HG02970 (cell line): ENCODE measurements around the gene SPACA4.
"Not testable (repeated sequence)": the region's sequence is repeated elsewhere in the genome, so short reads cannot be mapped to it uniquely, and the experiment has no call there.

ENCODE experiments used
- ATAC-seq: cut with Tn5 transposase; IDR thresholded peaks from one replicate; pipeline ENCODE4 v1.9.1; 2021; ENCODE audit warnings: mild to moderate bottlenecking, moderate library complexity, moderate number of reproducible peaks; ENCODE audit not compliant: unreplicated experiment, low FRiP score

SPACA4 gene

GRCh38 chr19:48606463-48607358, at the start of gene SPACA4:
TSS of gene SPACA4 (plus strand) at chr19:48606742. CDS start at chr19:48606979, 237 bp downstream.
- ATAC-seq: no peak

DNA sequence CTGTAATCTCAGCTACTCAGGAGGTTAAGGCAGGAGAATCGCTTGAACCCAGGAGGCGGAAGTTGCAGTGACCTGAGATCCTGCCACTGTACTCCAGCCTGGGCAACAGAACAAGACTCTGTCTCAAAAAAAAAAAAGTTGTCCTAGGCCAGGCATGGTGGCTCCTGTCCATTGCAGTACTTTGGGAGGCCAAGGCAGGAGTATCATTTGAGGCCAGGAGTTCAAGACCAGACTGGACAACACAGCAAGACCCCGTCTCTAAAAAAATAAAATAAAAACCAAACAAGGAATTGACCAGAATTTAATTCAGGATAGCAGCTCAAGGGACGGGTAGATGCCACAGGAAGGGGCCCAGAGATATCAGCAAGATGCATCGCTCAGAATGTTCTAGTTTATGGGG, 49.7 kb upstream of the SPACA4 start:
- no peak for ATAC-seq

DNA sequence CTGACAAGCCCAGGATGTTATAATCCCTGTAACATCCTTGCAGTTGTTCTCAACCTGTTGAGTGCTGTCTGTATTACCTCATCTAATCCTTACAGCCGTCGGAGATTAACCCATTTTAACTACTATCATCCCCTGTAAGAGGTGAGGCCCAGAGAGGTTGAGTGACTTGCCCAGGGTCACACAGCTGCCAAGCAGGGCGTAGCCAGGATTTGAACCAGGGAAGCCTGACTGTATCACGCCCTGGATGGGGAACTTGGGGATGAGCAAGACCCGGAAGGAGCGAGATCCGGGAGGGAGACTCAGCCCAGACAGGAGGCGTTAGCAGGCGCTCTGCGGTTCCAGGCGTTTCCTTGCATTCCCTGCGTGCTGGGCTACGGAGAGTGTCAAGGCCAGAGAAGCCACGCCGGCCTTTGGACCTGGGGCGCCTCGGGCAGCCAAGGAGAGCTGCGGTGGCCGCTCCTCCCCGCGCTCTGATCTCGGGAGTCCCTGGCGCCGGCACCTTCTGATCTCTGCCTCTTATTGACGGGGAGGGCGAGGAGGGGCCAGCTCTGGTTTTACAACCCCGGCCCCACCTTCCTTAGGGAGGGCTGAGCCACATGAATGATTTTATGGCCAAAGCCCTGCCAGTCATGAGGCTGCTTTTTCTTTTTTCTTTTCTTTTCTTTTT, 48.4 kb upstream of the SPACA4 start:
- ATAC-seq: no peak

DNA sequence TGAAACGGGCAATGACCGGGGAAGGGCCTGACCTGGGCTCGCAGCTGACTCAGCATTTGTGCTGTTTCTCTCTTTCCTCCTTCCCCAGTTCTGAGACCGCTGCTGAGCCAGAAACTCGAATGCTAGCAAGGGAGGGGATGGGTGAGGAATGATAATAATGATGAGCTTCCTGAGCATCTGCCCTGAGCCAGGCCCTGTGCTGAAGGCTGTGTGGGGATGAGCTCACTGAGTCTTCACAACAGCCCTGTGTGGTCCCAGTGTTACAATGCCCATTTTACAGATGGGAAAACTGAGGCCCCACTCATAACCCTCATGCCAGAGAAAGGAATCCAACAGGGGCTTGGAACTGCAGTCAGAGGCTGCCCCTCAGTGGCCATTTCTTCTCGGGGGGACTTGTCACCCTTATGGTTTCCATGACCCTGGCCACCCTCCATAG, 46.4 kb upstream of the SPACA4 start:
- no peak for ATAC-seq

DNA sequence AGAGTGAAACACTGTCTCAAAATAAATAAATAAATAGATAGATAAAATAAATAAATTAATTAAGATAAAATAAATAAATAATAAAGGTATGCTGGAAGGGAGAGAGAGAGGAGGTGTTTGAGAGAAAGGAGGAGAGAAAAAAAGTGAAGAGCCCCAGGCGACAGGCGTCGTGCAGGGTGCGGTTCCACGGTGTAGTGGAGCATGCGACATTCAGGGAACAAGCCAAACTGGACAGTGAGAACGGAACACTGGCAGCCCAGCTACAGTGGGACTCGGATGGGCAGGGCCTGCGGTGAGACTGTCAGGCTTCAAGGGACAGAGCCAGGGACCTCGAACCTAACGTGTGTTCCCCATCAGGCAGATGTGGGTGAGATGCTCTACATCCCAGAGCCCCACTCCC, 45.1 kb upstream of the SPACA4 start:
- ATAC-seq: no peak

- no peak for ATAC-seq
Observed at GRCh38 chr19:48565090-48565489, 41.5 kb upstream of the SPACA4 start.

GRCh38 chr19:48568345-48568886, 38.1 kb upstream of the SPACA4 start:
- no peak for ATAC-seq

GRCh38 chr19:48569814-48570213, 36.7 kb upstream of the SPACA4 start:
- no peak for ATAC-seq

DNA sequence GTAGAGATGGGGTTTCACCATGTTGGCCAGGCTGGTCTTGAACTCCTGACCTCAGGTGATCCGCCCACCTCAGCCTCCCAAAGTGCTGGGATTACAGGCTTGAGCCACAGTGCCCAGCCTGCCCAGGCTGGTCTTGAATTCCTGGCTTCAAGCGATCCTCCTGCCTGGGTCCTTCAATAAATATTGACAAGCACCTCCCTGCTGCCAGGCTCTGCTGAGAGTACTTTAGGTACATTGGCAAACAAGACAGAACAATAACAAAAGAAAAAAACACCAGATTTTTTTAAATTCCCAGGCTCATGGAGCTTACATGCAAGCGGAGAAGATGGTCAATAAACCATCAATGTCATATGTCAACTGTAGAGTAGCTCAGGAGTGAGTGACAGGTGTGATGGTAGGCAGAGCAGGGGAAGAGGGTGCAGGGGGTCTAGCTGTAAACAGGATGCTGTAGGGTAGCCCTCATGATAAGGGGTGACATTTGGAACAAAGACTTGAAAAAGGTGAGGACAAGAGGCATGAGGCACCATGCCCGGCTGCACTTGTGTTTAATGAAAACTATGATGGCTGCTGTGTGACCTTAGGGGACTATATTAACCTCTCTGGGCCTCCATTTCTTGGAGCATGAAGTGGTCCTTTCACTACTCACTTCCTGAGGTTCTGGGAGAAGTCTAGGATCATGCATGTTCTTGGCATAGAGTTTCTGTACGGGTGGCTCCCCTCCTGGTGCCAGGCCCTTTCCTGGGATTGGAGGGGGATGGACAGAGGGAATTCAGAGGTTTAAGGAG, 35.0 kb upstream of the SPACA4 start:
- ATAC-seq: no peak

- no peak for ATAC-seq
Observed at GRCh38 chr19:48573163-48573505, 33.4 kb upstream of the SPACA4 start.

- ATAC-seq: no peak
Observed at GRCh38 chr19:48575931-48576622, 30.5 kb upstream of the SPACA4 start.

DNA sequence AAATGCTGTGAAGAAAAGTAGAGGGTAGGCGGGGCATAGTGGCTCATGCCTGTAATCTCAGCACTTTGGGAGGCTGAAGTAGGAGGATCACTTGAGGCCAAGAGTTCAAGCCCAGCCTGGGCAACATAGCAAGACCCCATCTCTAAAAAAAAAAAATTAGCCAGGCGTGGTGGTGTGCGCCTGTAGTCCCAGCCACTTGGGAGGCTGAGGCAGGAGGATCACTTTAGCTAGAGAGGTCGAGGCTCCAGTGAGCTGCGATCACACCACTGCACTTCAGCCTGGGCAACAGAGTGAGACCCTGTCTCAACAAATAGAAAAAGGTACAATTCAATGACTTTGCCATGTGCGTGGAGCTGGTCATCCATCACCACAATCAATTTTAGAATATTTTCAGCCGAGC, 28.6 kb upstream of the SPACA4 start:
- not testable (repeated sequence) for ATAC-seq

- no peak for ATAC-seq
Observed at GRCh38 chr19:48578891-48579290, 27.7 kb upstream of the SPACA4 start.

- ATAC-seq: no peak
Observed at GRCh38 chr19:48582168-48582567, 24.4 kb upstream of the SPACA4 start.

- ATAC-seq: no peak
Observed at GRCh38 chr19:48587387-48587786, 19.2 kb upstream of the SPACA4 start.

DNA sequence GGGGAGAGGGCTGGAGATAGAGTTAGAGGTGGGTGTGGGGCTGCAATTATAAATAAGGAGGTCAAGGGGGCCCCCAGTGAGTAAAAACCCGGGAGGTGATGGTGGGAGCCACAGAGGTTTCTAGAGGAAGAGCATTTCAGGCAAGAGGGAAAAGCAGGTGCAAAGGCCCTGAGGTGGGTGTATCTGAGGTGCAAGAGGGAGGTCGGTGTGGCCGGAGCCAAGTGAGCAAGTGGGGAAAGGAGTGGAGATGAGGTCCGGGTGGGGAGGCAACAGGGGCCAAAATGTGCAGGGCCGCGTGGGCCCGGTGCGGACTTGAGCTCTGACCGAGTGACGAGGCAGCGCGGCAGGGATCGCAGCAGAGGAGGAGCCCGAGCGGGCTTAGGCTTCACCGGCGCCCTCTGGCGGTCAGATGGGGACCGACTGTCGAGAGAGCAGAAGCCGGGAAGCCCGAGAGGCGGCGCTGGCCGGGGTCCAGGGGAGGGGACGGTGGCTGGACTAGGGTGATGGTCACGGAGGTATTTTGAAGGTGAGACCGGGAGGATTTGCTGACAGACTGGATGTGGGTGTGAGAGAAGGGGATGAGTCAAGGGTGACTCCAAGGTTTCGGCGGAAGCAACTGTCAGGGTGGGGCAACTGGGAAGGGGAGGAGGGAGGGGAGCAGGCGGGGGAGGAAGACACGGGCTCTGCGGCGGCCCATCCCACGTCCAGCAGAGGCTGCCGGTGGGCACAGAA, 17.7 kb upstream of the SPACA4 start:
- no peak for ATAC-seq

DNA sequence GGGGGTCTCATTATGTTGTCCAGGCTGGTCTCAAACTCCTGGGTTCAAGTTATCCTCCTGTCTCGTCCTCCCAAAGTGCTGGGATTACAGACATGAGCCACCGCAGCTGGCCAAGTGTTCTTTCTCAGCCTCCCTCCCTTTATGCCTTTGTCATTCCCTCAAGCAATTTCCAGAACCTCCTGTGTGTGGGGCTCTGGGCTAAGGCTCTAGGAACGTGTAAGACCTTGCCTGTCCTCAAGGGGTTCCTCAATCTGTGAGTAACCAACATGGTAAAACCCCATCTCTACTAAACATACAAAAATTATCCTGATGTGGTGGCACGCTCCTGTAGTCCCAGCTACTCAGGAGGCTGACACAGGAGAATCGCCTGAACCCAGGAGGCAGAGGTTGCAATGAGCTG, 15.5 kb upstream of the SPACA4 start:
- no peak for ATAC-seq

- ATAC-seq: no peak
Observed at GRCh38 chr19:48595171-48595570, 11.4 kb upstream of the SPACA4 start.

DNA sequence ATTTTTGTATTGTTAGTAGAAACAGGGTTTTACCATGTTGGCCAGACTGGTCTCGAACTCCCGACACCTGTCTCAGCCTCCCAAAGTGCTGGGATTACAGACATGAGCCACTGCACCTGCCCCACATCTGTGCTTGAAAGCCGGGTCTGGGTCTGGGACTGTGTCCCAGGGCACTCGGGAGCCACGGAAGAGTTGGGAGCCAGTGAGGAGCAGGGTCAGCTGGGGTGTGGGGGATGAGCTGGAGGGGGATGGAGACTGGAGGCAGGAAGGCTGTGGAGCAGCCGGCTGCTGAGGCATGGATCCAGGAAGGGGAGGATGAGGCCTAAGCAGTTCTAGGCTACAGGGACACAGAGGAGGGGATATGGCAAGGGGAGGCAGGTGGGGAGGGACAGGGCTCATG, 10.7 kb upstream of the SPACA4 start:
- no peak for ATAC-seq

DNA sequence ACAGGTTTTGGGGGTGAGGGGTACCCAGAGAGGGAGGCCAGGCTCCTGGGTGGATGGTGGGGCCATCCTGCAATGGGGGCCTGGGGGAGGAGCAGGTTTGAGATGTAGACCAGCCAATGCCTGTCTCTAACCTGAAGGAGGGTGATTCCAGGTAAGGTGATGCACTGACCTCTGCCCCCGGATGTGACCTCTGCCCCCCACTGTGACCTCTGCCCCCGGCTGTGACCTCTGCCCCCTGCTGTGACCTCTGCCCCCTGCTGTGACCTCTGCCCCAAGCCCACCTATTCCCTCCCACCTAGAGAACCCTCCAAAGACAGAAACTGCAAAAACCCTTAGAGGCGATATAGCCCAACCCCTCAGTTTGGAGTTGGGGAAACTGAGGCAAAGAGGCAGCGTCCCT, 10.3 kb upstream of the SPACA4 start:
- no peak for ATAC-seq
